H1 (cell line): ENCODE data around the gene VRK3. TPM values are rescaled to one million over a fixed set of nuclear protein-coding genes. Genes with fewer than 3 reads are reported as not detected.

ENCODE experiments used
- BCL11A ChIP-seq, 2 experiments: IDR thresholded peaks; one replicate each; pipeline ENCODE4 v1.6.1; 2011; ENCODE audit warnings: low read depth in 2 of 2, low read length in 2 of 2, mild to moderate bottlenecking in 2 of 2
- SP2 ChIP-seq: IDR thresholded peaks from 2 replicates; pipeline ENCODE4 v1.6.1; 2012; ENCODE audit warnings: mild to moderate bottlenecking, low read length, inconsistent platforms
- polyA plus RNA-seq, 7 experiments: library from polyadenylated mRNA; depleted of rRNA in 3 of 7; stranded (reverse) in 5 of 7; unstranded in 2 of 7; fragments of >200 nt in 5 of 7; fragments of 200-250 nt in 2 of 7; gene quantifications; 1 replicate in 5 of 7; 2 replicates in 1 of 7; 4 replicates in 1 of 7; pipeline versions ENCODE4 v1.2.1 to v1.2.3, GENCODE V29; 2011 to 2013; ENCODE audit warnings: missing spikeins in 2 of 7, mixed read lengths in 2 of 7
- total RNA-seq: library from RNA; stranded (reverse); fragmentation: NEBNext Ultra II Directional; extraction: Animal tissue kit (Norgen Biotek cat#: 25700); gene quantifications from 2 replicates; pipeline ENCODE4 v1.2.1, GENCODE V29; 2021

Gene VRK3
- total and polyA plus RNA-seq, 2 of the 8 experiments (the other 6 are each of a cell fraction or from before 2014, with no cell fraction given), result 21.3 to 36.1 TPM

GRCh38 chr19:50022823-50023222 is 2.3 kb downstream of the VRK3 start (continued):
- TF ChIP-seq BCL11A (IDR thresholded peaks at IDR 0.05; ENCODE audit: low read depth in 2 of 2, low read length in 2 of 2), result no peak
- TF ChIP-seq SP2, result no peak
